GM12864 (cell line): ENCODE measurements around the gene CLECL1.
"Not testable (repeated sequence)": the region's sequence is repeated elsewhere in the genome, so short reads cannot be mapped to it uniquely, and the experiment has no call there.

Source experiments
- DNase-seq: peaks from one replicate; pipeline ENCODE4 v3.0.0-alpha.2; 2011; ENCODE audit warnings: low read depth
- H3K4me3 ChIP-seq: 2 replicates; pipeline ENCODE4 v1.5.1; 2011; ENCODE audit warnings: mild to moderate bottlenecking, low read depth, low read length, control low read depth
- CTCF ChIP-seq: IDR thresholded peaks from 2 replicates; pipeline ENCODE4 v1.5.1; 2011; ENCODE audit warnings: low read depth, mild to moderate bottlenecking, moderate library complexity, low read length, control low read depth, inconsistent platforms; ENCODE audit errors: missing control alignments

The CLECL1 gene

GRCh38 chr12:9741726-9742125 is 8.8 kb upstream of the CLECL1 start:
- peak; percentile 82 for DNase-seq
- no peak for TF ChIP-seq CTCF
- H3K4me3 ChIP-seq: no peak overlapping the region

- H3K4me3 ChIP-seq: no peak overlapping the region
- no peak for DNase-seq
- TF ChIP-seq CTCF: no peak
Measured at GRCh38 chr12:9740106-9740750, 7.3 kb upstream of the CLECL1 start.

- not testable (repeated sequence) for H3K4me3 ChIP-seq, DNase-seq
Measured at GRCh38 chr12:9739404-9740105, 6.7 kb upstream of the CLECL1 start.

- not testable (repeated sequence) for H3K4me3 ChIP-seq, DNase-seq
Measured at GRCh38 chr12:9738905-9739304, 6.0 kb upstream of the CLECL1 start.

- H3K4me3 ChIP-seq: no peak overlapping the region
- TF ChIP-seq CTCF: no peak
- no peak for DNase-seq
Measured at GRCh38 chr12:9736936-9737705, 4.2 kb upstream of the CLECL1 start.

GRCh38 chr12:9735601-9736000 is 2.7 kb upstream of the CLECL1 start:
- TF ChIP-seq CTCF: no peak
- H3K4me3 ChIP-seq: no peak overlapping the region
- DNase-seq: no peak

GRCh38 chr12:9731797-9732196 is 1.1 kb downstream of the CLECL1 start:
- no peak for TF ChIP-seq CTCF
- peak overlapping the region; percentile 47 for H3K4me3 ChIP-seq
- DNase-seq: no peak
